Measurements from ENCODE around the gene ATG5.
"Not testable (repeated sequence)": the region's sequence is repeated elsewhere in the genome, so short reads cannot be mapped to it uniquely, and the experiment has no call there.

ATG5 gene

GRCh38 chr6:106253731-106254130, 71.8 kb downstream of the ATG5 start:
- Histone ChIP-seq H3K4me3 (ENCODE audit: low read length, poor library complexity, severe bottlenecking) (no peak overlapping the region), H3K79me2 (ENCODE audit: insufficient read depth, low read length) (peaks cover 18% of the 10 kb centered on the region; the same call in 1 of the 2 replicates), H3K27me3 (ENCODE audit: insufficient read depth, low read length, poor library complexity, severe bottlenecking) (no peaks in the 10 kb centered on the region), H3K9me3 (ENCODE audit: insufficient read depth, low read depth, low read length) (no peaks in the 10 kb centered on the region; the same call in 1 of the 2 replicates), H3K9me2 (replicated peaks; ENCODE audit: low read depth, low read length) (no peaks in the 10 kb centered on the region), H2AFZ (ENCODE audit: low read length) (no peak overlapping the region), H3K9ac (ENCODE audit: low read depth, low read length, poor library complexity, severe bottlenecking) (no peak overlapping the region), H3K4me1 (ENCODE audit: insufficient read depth, low read length, poor library complexity, severe bottlenecking) (no peaks in the 10 kb centered on the region), H3K36me3 (ENCODE audit: insufficient read depth, low read length) (no peaks in the 10 kb centered on the region), H4K20me1 (ENCODE audit: insufficient read depth, low read length, poor library complexity, severe bottlenecking) (peaks cover 3% of the 10 kb centered on the region), H3K4me2 (ENCODE audit: low read depth, low read length, poor library complexity, severe bottlenecking) (no peak overlapping the region), H3F3A (ENCODE audit: low read depth) (no peaks in the 10 kb centered on the region)
- TF ChIP-seq CTCF (conservative IDR thresholded peaks at IDR 0.05; ENCODE audit: low read length) (no peak), EZH2phosphoT487 (IDR thresholded peaks at IDR 0.05; ENCODE audit: borderline replicate concordance) (no peak)

GRCh38 chr6:106253172-106253571, 72.4 kb downstream of the ATG5 start:
- H3K4me1 ChIP-seq (ENCODE audit: insufficient read depth, low read length, poor library complexity, severe bottlenecking): no peaks in the 10 kb centered on the region
- H2AFZ ChIP-seq (ENCODE audit: low read length): no peak overlapping the region
- H4K20me1 ChIP-seq (ENCODE audit: insufficient read depth, low read length, poor library complexity, severe bottlenecking): peaks cover 3% of the 10 kb centered on the region
- no peak overlapping the region for H3K4me3 ChIP-seq (ENCODE audit: low read length, poor library complexity, severe bottlenecking)
- no peak for TF ChIP-seq EZH2phosphoT487 (IDR thresholded peaks at IDR 0.05; ENCODE audit: borderline replicate concordance)
- TF ChIP-seq CTCF (conservative IDR thresholded peaks at IDR 0.05; ENCODE audit: low read length): no peak
- no peaks in the 10 kb centered on the region for H3K36me3 ChIP-seq (ENCODE audit: insufficient read depth, low read length)
- H3F3A ChIP-seq (ENCODE audit: low read depth): no peaks in the 10 kb centered on the region
- no peak overlapping the region for H3K4me2 ChIP-seq (ENCODE audit: low read depth, low read length, poor library complexity, severe bottlenecking)
- no peak overlapping the region for H3K9ac ChIP-seq (ENCODE audit: low read depth, low read length, poor library complexity, severe bottlenecking)
- H3K79me2 ChIP-seq (ENCODE audit: insufficient read depth, low read length): peaks cover 16% of the 10 kb centered on the region; the same call in 1 of the 2 replicates
- no peaks in the 10 kb centered on the region for H3K27me3 ChIP-seq (ENCODE audit: insufficient read depth, low read length, poor library complexity, severe bottlenecking)
- H3K9me3 ChIP-seq (ENCODE audit: insufficient read depth, low read depth, low read length): no peaks in the 10 kb centered on the region
- no peaks in the 10 kb centered on the region for H3K9me2 ChIP-seq (replicated peaks; ENCODE audit: low read depth, low read length)

- H3K9ac ChIP-seq (ENCODE audit: low read depth, low read length, poor library complexity, severe bottlenecking): no peak overlapping the region
- H3K9me2 ChIP-seq (replicated peaks; ENCODE audit: low read depth, low read length): no peaks in the 10 kb centered on the region
- no peaks in the 10 kb centered on the region for H3K27me3 ChIP-seq (ENCODE audit: insufficient read depth, low read length, poor library complexity, severe bottlenecking)
- peaks cover 3% of the 10 kb centered on the region for H4K20me1 ChIP-seq (ENCODE audit: insufficient read depth, low read length, poor library complexity, severe bottlenecking)
- H3K4me2 ChIP-seq (ENCODE audit: low read depth, low read length, poor library complexity, severe bottlenecking): no peak overlapping the region
- no peak overlapping the region for H3K4me3 ChIP-seq (ENCODE audit: low read length, poor library complexity, severe bottlenecking)
- no peaks in the 10 kb centered on the region for H3F3A ChIP-seq (ENCODE audit: low read depth)
- H2AFZ ChIP-seq (ENCODE audit: low read length): no peak overlapping the region
- peaks cover 4% of the 10 kb centered on the region; the same call in 1 of the 2 replicates for H3K36me3 ChIP-seq (ENCODE audit: insufficient read depth, low read length)
- H3K4me1 ChIP-seq (ENCODE audit: insufficient read depth, low read length, poor library complexity, severe bottlenecking): no peaks in the 10 kb centered on the region
- H3K79me2 ChIP-seq (ENCODE audit: insufficient read depth, low read length): peaks cover 12% of the 10 kb centered on the region; the same call in 1 of the 2 replicates
- no peaks in the 10 kb centered on the region for H3K9me3 ChIP-seq (ENCODE audit: insufficient read depth, low read depth, low read length)
- TF ChIP-seq CTCF (conservative IDR thresholded peaks at IDR 0.05; ENCODE audit: low read length) (no peak), EZH2phosphoT487 (IDR thresholded peaks at IDR 0.05; ENCODE audit: borderline replicate concordance) (no peak)
Measured at GRCh38 chr6:106252687-106253086, 72.9 kb downstream of the ATG5 start.

GRCh38 chr6:106251531-106252255, 73.9 kb downstream of the ATG5 start:
- not testable (repeated sequence) for H3K4me3 ChIP-seq (ENCODE audit: low read length, poor library complexity, severe bottlenecking); H2AFZ ChIP-seq (ENCODE audit: low read length); H3K79me2 ChIP-seq (ENCODE audit: insufficient read depth, low read length); H3F3A ChIP-seq (ENCODE audit: low read depth); H3K9me3 ChIP-seq (ENCODE audit: insufficient read depth, low read depth, low read length); H3K9ac ChIP-seq (ENCODE audit: low read depth, low read length, poor library complexity, severe bottlenecking); H3K4me1 ChIP-seq (ENCODE audit: insufficient read depth, low read length, poor library complexity, severe bottlenecking); H3K9me2 ChIP-seq (replicated peaks; ENCODE audit: low read depth, low read length); H3K4me2 ChIP-seq (ENCODE audit: low read depth, low read length, poor library complexity, severe bottlenecking); H3K27me3 ChIP-seq (ENCODE audit: insufficient read depth, low read length, poor library complexity, severe bottlenecking); H4K20me1 ChIP-seq (ENCODE audit: insufficient read depth, low read length, poor library complexity, severe bottlenecking)
- peaks cover 13% of the 10 kb centered on the region; the same call in 1 of the 2 replicates for H3K36me3 ChIP-seq (ENCODE audit: insufficient read depth, low read length)

All from Loucy (cell line).